Glutamatergic neuron (in vitro differentiated cells): ENCODE data around the gene RRP1B. TPM values are rescaled to one million over a fixed set of nuclear protein-coding genes. Genes with fewer than 3 reads are reported as not detected.
"Not testable (repeated sequence)": the region's sequence is repeated elsewhere in the genome, so short reads cannot be mapped to it uniquely, and the experiment has no call there.

Experiments used
- DNase-seq: peaks from one replicate; pipeline ENCODE4 v3.0.0; 2022
- H3K27ac Mint-ChIP-seq: one replicate; pipeline ENCODE4 v1.8.0; 2020; ENCODE audit warnings: mild to moderate bottlenecking, mixed read lengths, inconsistent platforms; ENCODE audit not compliant: unreplicated experiment
- H3K27me3 Mint-ChIP-seq: one replicate; pipeline ENCODE4 v1.8.0; 2020; ENCODE audit warnings: mild to moderate bottlenecking, moderate library complexity, mixed read lengths, inconsistent platforms; ENCODE audit not compliant: unreplicated experiment
- H3K36me3 Mint-ChIP-seq: one replicate; pipeline ENCODE4 v1.8.0; 2020; ENCODE audit warnings: mild to moderate bottlenecking, mixed read lengths, inconsistent platforms; ENCODE audit not compliant: unreplicated experiment
- H3K4me1 Mint-ChIP-seq: one replicate; pipeline ENCODE4 v1.8.0; 2020; ENCODE audit warnings: mild to moderate bottlenecking, low read depth, mixed read lengths, inconsistent platforms; ENCODE audit not compliant: unreplicated experiment
- H3K4me3 Mint-ChIP-seq: one replicate; pipeline ENCODE4 v1.8.0; 2020; ENCODE audit warnings: mild to moderate bottlenecking, mixed read lengths, inconsistent platforms; ENCODE audit not compliant: unreplicated experiment
- H3K9me3 Mint-ChIP-seq: one replicate; pipeline ENCODE4 v1.8.0; 2020; ENCODE audit warnings: mild to moderate bottlenecking, moderate library complexity, mixed read lengths, inconsistent platforms; ENCODE audit not compliant: unreplicated experiment
- total RNA-seq: library from RNA; stranded (reverse); fragmentation: NEBNext Ultra II Directional; extraction: Animal tissue kit (Norgen Biotek cat#: 25700); gene quantifications from one replicate; pipeline ENCODE4 v1.2.1, GENCODE V29; 2021; ENCODE audit not compliant: unreplicated experiment
- TF ChIP-seq, protein P1 (sequence below): fragments of 200-600 bp; sonication (generic); IDR thresholded peaks from one replicate; pipeline ENCODE4 v1.5.0; 2021; ENCODE audit not compliant: partially characterized antibody, unreplicated experiment

The RRP1B gene
- total RNA-seq, 1 donor from 2014 or later: 41.2 TPM

- H3K4me3 Mint-ChIP-seq: no peak overlapping the region
- peak; percentile 91 for DNase-seq
- peaks cover 15% of the 10 kb centered on the region for H3K4me1 Mint-ChIP-seq
- H3K27ac Mint-ChIP-seq: peak overlapping the region; percentile 14
- H3K36me3 Mint-ChIP-seq: no peaks in the 10 kb centered on the region
- no peaks in the 10 kb centered on the region for H3K9me3 Mint-ChIP-seq
- TF ChIP-seq, protein P1, sequence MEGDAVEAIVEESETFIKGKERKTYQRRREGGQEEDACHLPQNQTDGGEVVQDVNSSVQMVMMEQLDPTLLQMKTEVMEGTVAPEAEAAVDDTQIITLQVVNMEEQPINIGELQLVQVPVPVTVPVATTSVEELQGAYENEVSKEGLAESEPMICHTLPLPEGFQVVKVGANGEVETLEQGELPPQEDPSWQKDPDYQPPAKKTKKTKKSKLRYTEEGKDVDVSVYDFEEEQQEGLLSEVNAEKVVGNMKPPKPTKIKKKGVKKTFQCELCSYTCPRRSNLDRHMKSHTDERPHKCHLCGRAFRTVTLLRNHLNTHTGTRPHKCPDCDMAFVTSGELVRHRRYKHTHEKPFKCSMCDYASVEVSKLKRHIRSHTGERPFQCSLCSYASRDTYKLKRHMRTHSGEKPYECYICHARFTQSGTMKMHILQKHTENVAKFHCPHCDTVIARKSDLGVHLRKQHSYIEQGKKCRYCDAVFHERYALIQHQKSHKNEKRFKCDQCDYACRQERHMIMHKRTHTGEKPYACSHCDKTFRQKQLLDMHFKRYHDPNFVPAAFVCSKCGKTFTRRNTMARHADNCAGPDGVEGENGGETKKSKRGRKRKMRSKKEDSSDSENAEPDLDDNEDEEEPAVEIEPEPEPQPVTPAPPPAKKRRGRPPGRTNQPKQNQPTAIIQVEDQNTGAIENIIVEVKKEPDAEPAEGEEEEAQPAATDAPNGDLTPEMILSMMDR: peak; percentile 99
- no peaks in the 10 kb centered on the region for H3K27me3 Mint-ChIP-seq
Observed at GRCh38 chr21:43646550-43647260, 12.7 kb upstream of the RRP1B start.

DNA sequence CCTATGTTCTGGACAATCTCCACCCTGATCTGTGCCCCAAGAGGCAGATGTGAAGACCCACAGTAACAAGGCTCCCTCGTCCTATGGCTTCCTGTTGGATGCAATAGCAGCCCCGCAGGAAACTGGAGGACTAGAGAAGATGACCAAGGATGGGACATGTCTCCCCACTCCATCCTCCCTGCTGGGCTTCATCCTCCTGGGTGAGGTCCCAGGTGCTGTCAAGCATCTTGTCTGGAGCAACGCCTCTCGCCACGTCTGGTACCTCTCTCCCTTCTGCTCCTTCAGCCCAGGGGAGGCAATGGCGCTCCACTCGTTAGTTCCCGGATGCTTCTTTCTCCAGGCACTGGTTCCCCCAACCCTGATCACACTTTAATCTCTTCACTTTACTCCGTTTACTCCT, 11.2 kb upstream of the RRP1B start:
- no peak for DNase-seq
- H3K9me3 Mint-ChIP-seq: no peaks in the 10 kb centered on the region
- TF ChIP-seq, protein P1: no peak
- H3K27me3 Mint-ChIP-seq: no peaks in the 10 kb centered on the region
- no peak overlapping the region for H3K4me3 Mint-ChIP-seq
- no peak overlapping the region for H3K27ac Mint-ChIP-seq
- H3K4me1 Mint-ChIP-seq: peaks cover 15% of the 10 kb centered on the region
- no peaks in the 10 kb centered on the region for H3K36me3 Mint-ChIP-seq

GRCh38 chr21:43651926-43652325, 7.4 kb upstream of the RRP1B start:
- not testable (repeated sequence) for DNase-seq, H3K4me3 Mint-ChIP-seq, H3K27me3 Mint-ChIP-seq, H3K9me3 Mint-ChIP-seq, H3K27ac Mint-ChIP-seq, H3K4me1 Mint-ChIP-seq, H3K36me3 Mint-ChIP-seq

- H3K27me3 Mint-ChIP-seq: no peaks in the 10 kb centered on the region
- no peak for DNase-seq
- TF ChIP-seq, protein P1: no peak
- H3K4me1 Mint-ChIP-seq: peaks cover 6% of the 10 kb centered on the region
- H3K4me3 Mint-ChIP-seq: no peak overlapping the region
- no peaks in the 10 kb centered on the region for H3K36me3 Mint-ChIP-seq
- H3K9me3 Mint-ChIP-seq: no peaks in the 10 kb centered on the region
- no peak overlapping the region for H3K27ac Mint-ChIP-seq
Observed at GRCh38 chr21:43652616-43653015, 6.7 kb upstream of the RRP1B start.

GRCh38 chr21:43653626-43654025, 5.7 kb upstream of the RRP1B start:
- Mint-ChIP-seq H3K4me1 (no peaks in the 10 kb centered on the region), H3K4me3 (no peak overlapping the region), H3K27me3 (no peaks in the 10 kb centered on the region), H3K27ac (peak overlapping the region; percentile 49), H3K9me3 (no peaks in the 10 kb centered on the region), H3K36me3 (no peaks in the 10 kb centered on the region)
- TF ChIP-seq, protein P1: no peak
- no peak for DNase-seq
